Skeletal muscle satellite cell (primary cell): ENCODE results near the gene AP3D1.

Experiments used
- H3K27me3 ChIP-seq: 2 replicates; pipeline ENCODE4 v1.7.0; 2013; ENCODE audit warnings: low read length; ENCODE audit not compliant: control insufficient read depth, insufficient read depth
- H3K36me3 ChIP-seq: 2 replicates; pipeline ENCODE4 v1.7.0; 2013; ENCODE audit warnings: mild to moderate bottlenecking, control low read depth, low read length; ENCODE audit not compliant: insufficient read depth
- H3K4me1 ChIP-seq: 2 replicates; pipeline ENCODE4 v1.7.0; 2013; ENCODE audit warnings: low read length; ENCODE audit not compliant: control insufficient read depth, insufficient read depth
- H3K4me2 ChIP-seq: 2 replicates; pipeline ENCODE4 v1.7.0; 2013; ENCODE audit warnings: mild to moderate bottlenecking, low read length
- H3K4me3 ChIP-seq: 2 replicates; pipeline ENCODE4 v1.7.0; 2013; ENCODE audit warnings: low read length
- H3K9ac ChIP-seq: 2 replicates; pipeline ENCODE4 v1.7.0; 2013; ENCODE audit warnings: mild to moderate bottlenecking, low read depth, low read length, moderate library complexity
- H3K9me3 ChIP-seq: replicated peaks from 2 replicates; pipeline ENCODE4 v1.7.0; 2013; ENCODE audit warnings: mild to moderate bottlenecking, control low read depth, low read length

AP3D1 gene

GRCh38 chr19:2180114-2180513, 28.7 kb upstream of the AP3D1 start:
- no peak overlapping the region for H3K9ac ChIP-seq
- H3K4me1 ChIP-seq, result peaks cover 36% of the 10 kb centered on the region
- peaks cover 35% of the 10 kb centered on the region for H3K36me3 ChIP-seq
- H3K27me3 ChIP-seq, result no peaks in the 10 kb centered on the region
- H3K4me3 ChIP-seq, result no peak overlapping the region
- no peaks in the 10 kb centered on the region for H3K9me3 ChIP-seq
- no peak overlapping the region for H3K4me2 ChIP-seq

GRCh38 chr19:2179095-2179494, 27.7 kb upstream of the AP3D1 start:
- Histone ChIP-seq H3K4me1 (peaks cover 36% of the 10 kb centered on the region), H3K36me3 (peaks cover 31% of the 10 kb centered on the region), H3K9ac (no peak overlapping the region), H3K4me3 (no peak overlapping the region), H3K27me3 (no peaks in the 10 kb centered on the region), H3K4me2 (no peak overlapping the region), H3K9me3 (no peaks in the 10 kb centered on the region)

- H3K36me3 ChIP-seq, result peaks cover 25% of the 10 kb centered on the region
- H3K9ac ChIP-seq, result no peak overlapping the region
- H3K27me3 ChIP-seq, result no peaks in the 10 kb centered on the region
- H3K4me1 ChIP-seq, result peaks cover 25% of the 10 kb centered on the region
- H3K9me3 ChIP-seq, result no peaks in the 10 kb centered on the region
- H3K4me3 ChIP-seq, result no peak overlapping the region
- no peak overlapping the region for H3K4me2 ChIP-seq
Measured at GRCh38 chr19:2176337-2176994, 25.1 kb upstream of the AP3D1 start.

- no peaks in the 10 kb centered on the region for H3K27me3 ChIP-seq
- H3K4me3 ChIP-seq, result no peak overlapping the region
- H3K36me3 ChIP-seq, result peaks cover 18% of the 10 kb centered on the region
- no peak overlapping the region for H3K9ac ChIP-seq
- H3K9me3 ChIP-seq, result no peaks in the 10 kb centered on the region
- peaks cover 28% of the 10 kb centered on the region for H3K4me1 ChIP-seq
- no peak overlapping the region for H3K4me2 ChIP-seq
Measured at GRCh38 chr19:2175742-2176141, 24.4 kb upstream of the AP3D1 start.

- Histone ChIP-seq H3K36me3 (peaks cover 23% of the 10 kb centered on the region), H3K4me3 (no peak overlapping the region), H3K9ac (no peak overlapping the region), H3K9me3 (no peaks in the 10 kb centered on the region), H3K27me3 (no peaks in the 10 kb centered on the region), H3K4me1 (peaks cover 44% of the 10 kb centered on the region), H3K4me2 (no peak overlapping the region)
Measured at GRCh38 chr19:2173767-2174577, 22.6 kb upstream of the AP3D1 start.

- Histone ChIP-seq H3K4me2 (no peak overlapping the region), H3K27me3 (no peaks in the 10 kb centered on the region), H3K36me3 (peaks cover 23% of the 10 kb centered on the region), H3K4me1 (peaks cover 49% of the 10 kb centered on the region), H3K9ac (no peak overlapping the region), H3K4me3 (no peak overlapping the region), H3K9me3 (no peaks in the 10 kb centered on the region)
Measured at GRCh38 chr19:2173388-2173766, 22.0 kb upstream of the AP3D1 start.

- no peaks in the 10 kb centered on the region for H3K9me3 ChIP-seq
- peaks cover 27% of the 10 kb centered on the region for H3K36me3 ChIP-seq
- H3K9ac ChIP-seq, result no peak overlapping the region
- no peaks in the 10 kb centered on the region for H3K27me3 ChIP-seq
- H3K4me1 ChIP-seq, result peaks cover 64% of the 10 kb centered on the region
- no peak overlapping the region for H3K4me2 ChIP-seq
- H3K4me3 ChIP-seq, result no peak overlapping the region
Measured at GRCh38 chr19:2171349-2172145, 20.2 kb upstream of the AP3D1 start.

GRCh38 chr19:2170987-2171348, 19.6 kb upstream of the AP3D1 start:
- H3K4me1 ChIP-seq, result peaks cover 64% of the 10 kb centered on the region
- no peak overlapping the region for H3K9ac ChIP-seq
- no peak overlapping the region for H3K4me2 ChIP-seq
- no peaks in the 10 kb centered on the region for H3K27me3 ChIP-seq
- peaks cover 25% of the 10 kb centered on the region for H3K36me3 ChIP-seq
- H3K4me3 ChIP-seq, result no peak overlapping the region
- no peaks in the 10 kb centered on the region for H3K9me3 ChIP-seq

- Histone ChIP-seq H3K4me3 (no peak overlapping the region), H3K36me3 (peaks cover 25% of the 10 kb centered on the region), H3K4me1 (peaks cover 59% of the 10 kb centered on the region)
Measured at GRCh38 chr19:2170219-2170618, 18.9 kb upstream of the AP3D1 start.

GRCh38 chr19:2168619-2169424, 17.5 kb upstream of the AP3D1 start:
- H3K4me3 ChIP-seq, result peak overlapping the region; percentile 33
- H3K9ac ChIP-seq, result peak overlapping the region; percentile 79
- H3K4me1 ChIP-seq, result peaks cover 58% of the 10 kb centered on the region

More at GRCh38 chr19:2170219-2170618, 18.9 kb upstream of the AP3D1 start:
- Histone ChIP-seq H3K4me2 (no peak overlapping the region), H3K27me3 (no peaks in the 10 kb centered on the region), H3K9ac (no peak overlapping the region), H3K9me3 (no peaks in the 10 kb centered on the region)

More at GRCh38 chr19:2168619-2169424, 17.5 kb upstream of the AP3D1 start:
- Histone ChIP-seq H3K9me3 (no peaks in the 10 kb centered on the region), H3K36me3 (peaks cover 21% of the 10 kb centered on the region), H3K27me3 (no peaks in the 10 kb centered on the region), H3K4me2 (peak overlapping the region; percentile 91)
